PC-9 (cell line): ENCODE results near the gene NF2. TPM values are rescaled to one million over a fixed set of nuclear protein-coding genes. Genes with fewer than 3 reads are reported as not detected.

Experiments used
- BruUV-seq: library from RNA; stranded (reverse); fragments of 400-500 nt; replicated peaks from 2 replicates; lab custom pipeline; 2021; lab: Mats Ljungman, UMichigan
- CTCF ChIA-PET: fragments of 300-600 bp; sonication (Branson Sonifier 250); formaldehyde crosslinking; loops from one replicate; lab custom pipeline; 2022; ENCODE audit warnings: antibody characterized with exemption; lab: Charles Lee
- POLR2A ChIA-PET: fragments of 300-600 bp; sonication (Branson Sonifier 250); formaldehyde crosslinking; loops from one replicate; lab custom pipeline; 2022; ENCODE audit warnings: antibody characterized with exemption; ENCODE audit not compliant: unreplicated experiment; lab: Charles Lee
- DNase-seq, 2 experiments: peaks; one replicate each; pipeline versions ENCODE4 v3.0.0 to v3.0.0-alpha.2; 2015 to 2022; ENCODE audit warnings: mixed read lengths in 1 of 2
- H2AFZ ChIP-seq: fragments of 200-600 bp; sonication (generic); 2 replicates; pipeline ENCODE4 v1.8.1; 2017; ENCODE audit warnings: antibody characterized with exemption
- H3F3A ChIP-seq: fragments of 200-600 bp; sonication (generic); 2 replicates; pipeline ENCODE4 v1.8.1; 2017; ENCODE audit warnings: antibody characterized with exemption, mild to moderate bottlenecking, low read depth; ENCODE audit not compliant: insufficient read depth
- H3K27ac ChIP-seq: fragments of 200-600 bp; sonication (generic); 2 replicates; pipeline ENCODE4 v1.6.1; 2016; ENCODE audit warnings: mixed run types
- H3K27me3 ChIP-seq: fragments of 200-600 bp; sonication (generic); 2 replicates; pipeline ENCODE4 v1.6.1; 2016; ENCODE audit warnings: low read depth, mixed run types; ENCODE audit not compliant: insufficient read depth
- H3K36me3 ChIP-seq: fragments of 200-600 bp; sonication (generic); 2 replicates; pipeline ENCODE4 v1.6.1; 2016; ENCODE audit warnings: low read depth, mixed run types
- H3K4me1 ChIP-seq: fragments of 200-600 bp; sonication (generic); replicated peaks from 2 replicates; pipeline ENCODE4 v1.6.1; 2016; ENCODE audit warnings: mixed run types; ENCODE audit not compliant: insufficient read depth
- H3K4me2 ChIP-seq: fragments of 200-600 bp; sonication (generic); 2 replicates; pipeline ENCODE4 v1.6.1; 2017; ENCODE audit warnings: mixed run types
- H3K4me3 ChIP-seq: fragments of 200-600 bp; sonication (generic); 2 replicates; pipeline ENCODE4 v1.6.1; 2016; ENCODE audit warnings: mixed run types
- H3K79me2 ChIP-seq: fragments of 200-600 bp; sonication (generic); 2 replicates; pipeline ENCODE4 v1.6.1; 2017; ENCODE audit warnings: low read depth, mixed run types
- H3K9me2 ChIP-seq: fragments of 200-600 bp; sonication (generic); 2 replicates; pipeline ENCODE4 v1.8.1; 2017; ENCODE audit warnings: mild to moderate bottlenecking; ENCODE audit not compliant: insufficient read depth
- H3K9me3 ChIP-seq: fragments of 200-600 bp; sonication (generic); 2 replicates; pipeline ENCODE4 v1.8.1; 2016; ENCODE audit warnings: low read depth; ENCODE audit not compliant: insufficient read depth
- H4K20me1 ChIP-seq: fragments of 200-600 bp; sonication (generic); 2 replicates; pipeline ENCODE4 v1.8.1; 2017; ENCODE audit not compliant: insufficient read depth
- EZH2 ChIP-seq: fragments of 200-600 bp; sonication (generic); IDR thresholded peaks from 2 replicates; pipeline ENCODE4 v1.8.0; 2017; ENCODE audit warnings: antibody characterized with exemption, low read depth
- intact Hi-C: fragments of 100-400 bp; cut with micrococcal nuclease; formaldehyde crosslinking; loops from one replicate; pipeline ENCODE4 v1.10.0; 2022; ENCODE audit not compliant: unreplicated experiment
- total RNA-seq: library from RNA; stranded (reverse); gene quantifications from 2 replicates; pipeline ENCODE4 v1.2.3, GENCODE V29; 2021
- TF ChIP-seq, protein P1 (sequence below): fragments of 200-600 bp; sonication (generic); conservative IDR thresholded peaks from 2 replicates; pipeline ENCODE4 v1.6.1; 2017; ENCODE audit warnings: mixed run types, antibody characterized with exemption, mild to moderate bottlenecking, moderate library complexity

NF2 gene
- total RNA-seq, 1 experiment from 2014 or later: 73.2 TPM

- H3K4me1 ChIP-seq: no peaks in the 10 kb centered on the region
- no peak overlapping the region for H2AFZ ChIP-seq
- no peak for DNase-seq
- ChIA-PET POLR2A (no interaction called here), CTCF (no interaction called here)
- H3F3A ChIP-seq: no peaks in the 10 kb centered on the region
- no peak for TF ChIP-seq EZH2
- TF ChIP-seq, protein P1, sequence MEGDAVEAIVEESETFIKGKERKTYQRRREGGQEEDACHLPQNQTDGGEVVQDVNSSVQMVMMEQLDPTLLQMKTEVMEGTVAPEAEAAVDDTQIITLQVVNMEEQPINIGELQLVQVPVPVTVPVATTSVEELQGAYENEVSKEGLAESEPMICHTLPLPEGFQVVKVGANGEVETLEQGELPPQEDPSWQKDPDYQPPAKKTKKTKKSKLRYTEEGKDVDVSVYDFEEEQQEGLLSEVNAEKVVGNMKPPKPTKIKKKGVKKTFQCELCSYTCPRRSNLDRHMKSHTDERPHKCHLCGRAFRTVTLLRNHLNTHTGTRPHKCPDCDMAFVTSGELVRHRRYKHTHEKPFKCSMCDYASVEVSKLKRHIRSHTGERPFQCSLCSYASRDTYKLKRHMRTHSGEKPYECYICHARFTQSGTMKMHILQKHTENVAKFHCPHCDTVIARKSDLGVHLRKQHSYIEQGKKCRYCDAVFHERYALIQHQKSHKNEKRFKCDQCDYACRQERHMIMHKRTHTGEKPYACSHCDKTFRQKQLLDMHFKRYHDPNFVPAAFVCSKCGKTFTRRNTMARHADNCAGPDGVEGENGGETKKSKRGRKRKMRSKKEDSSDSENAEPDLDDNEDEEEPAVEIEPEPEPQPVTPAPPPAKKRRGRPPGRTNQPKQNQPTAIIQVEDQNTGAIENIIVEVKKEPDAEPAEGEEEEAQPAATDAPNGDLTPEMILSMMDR: no peak
- H3K27ac ChIP-seq: no peak overlapping the region
- no peak overlapping the region for H3K4me3 ChIP-seq
- intact Hi-C loops: no loop called here
- H3K79me2 ChIP-seq: no peaks in the 10 kb centered on the region
- H3K4me2 ChIP-seq: no peak overlapping the region
- no peaks in the 10 kb centered on the region for H3K36me3 ChIP-seq
- no peaks in the 10 kb centered on the region for H3K9me2 ChIP-seq
- H4K20me1 ChIP-seq: no peaks in the 10 kb centered on the region
- H3K27me3 ChIP-seq: no peaks in the 10 kb centered on the region
- H3K9me3 ChIP-seq: no peaks in the 10 kb centered on the region
- BruUV-seq: no TSS peak
These were observed 134.1 kb downstream of the NF2 start for GRCh38 chr22:29737251-29738117.

- POLR2A ChIA-PET: interaction anchor here (0.5 to 0.7 kb wide), 2 partner anchors 355 to 649 kb away, joined by 3 to 4 read pairs; partner anchors contain the start of gene RNF215
- Histone ChIP-seq H3K27me3 (no peaks in the 10 kb centered on the region), H3K4me1 (no peaks in the 10 kb centered on the region), H3K9me3 (no peaks in the 10 kb centered on the region), H3K79me2 (no peaks in the 10 kb centered on the region), H2AFZ (no peak overlapping the region), H3K4me3 (no peak overlapping the region), H3K9me2 (no peaks in the 10 kb centered on the region), H3K27ac (no peak overlapping the region), H3K36me3 (no peaks in the 10 kb centered on the region), H4K20me1 (no peaks in the 10 kb centered on the region), H3F3A (no peaks in the 10 kb centered on the region), H3K4me2 (no peak overlapping the region)
- DNase-seq: no peak
- TF ChIP-seq, protein P1: no peak
- no TSS peak for BruUV-seq
- CTCF ChIA-PET: no interaction called here
- intact Hi-C loops: no loop called here
These were observed 134.8 kb downstream of the NF2 start for GRCh38 chr22:29738118-29738815.

DNA sequence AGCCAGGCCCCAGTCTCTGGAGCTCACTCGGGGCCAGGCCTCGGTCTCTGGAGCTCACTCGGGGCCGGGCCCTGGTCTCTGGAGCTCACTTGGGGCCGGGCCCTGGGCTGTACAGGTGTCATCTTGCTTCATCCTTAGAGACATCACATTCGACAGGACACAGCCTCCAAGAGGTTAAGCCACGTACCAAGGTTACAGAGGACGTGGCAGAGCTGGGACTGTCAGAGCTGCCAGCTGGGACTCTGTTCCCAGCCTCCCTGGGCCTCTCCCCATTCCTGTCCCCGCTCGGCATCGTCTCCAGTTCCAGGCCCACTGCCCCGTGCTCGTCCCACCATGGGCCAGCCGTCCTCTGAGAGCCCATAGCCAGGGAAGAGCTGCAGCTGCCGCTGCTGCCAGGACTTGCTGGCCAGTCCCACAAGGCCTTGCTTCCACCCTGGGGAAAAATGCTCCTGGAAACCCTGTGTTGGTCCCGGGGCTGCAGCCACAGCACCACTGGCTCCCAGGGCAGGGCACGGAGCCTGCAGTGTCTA is 136.0 kb downstream of the NF2 start:
- Histone ChIP-seq H3K9me2 (no peaks in the 10 kb centered on the region), H3K4me1 (no peaks in the 10 kb centered on the region), H2AFZ (no peak overlapping the region), H3K36me3 (no peaks in the 10 kb centered on the region), H3K9me3 (no peaks in the 10 kb centered on the region), H3K27ac (no peak overlapping the region), H3K79me2 (no peaks in the 10 kb centered on the region), H4K20me1 (no peaks in the 10 kb centered on the region), H3K4me2 (no peak overlapping the region), H3F3A (no peaks in the 10 kb centered on the region), H3K4me3 (no peak overlapping the region), H3K27me3 (no peaks in the 10 kb centered on the region)
- intact Hi-C loops: no loop called here
- no TSS peak for BruUV-seq
- TF ChIP-seq EZH2: no peak
- TF ChIP-seq, protein P1: no peak
- ChIA-PET POLR2A (no interaction called here), CTCF (no interaction called here)
- DNase-seq: no peak
